ENCODE measurements around the gene LAGE3.

Gene LAGE3

DNA sequence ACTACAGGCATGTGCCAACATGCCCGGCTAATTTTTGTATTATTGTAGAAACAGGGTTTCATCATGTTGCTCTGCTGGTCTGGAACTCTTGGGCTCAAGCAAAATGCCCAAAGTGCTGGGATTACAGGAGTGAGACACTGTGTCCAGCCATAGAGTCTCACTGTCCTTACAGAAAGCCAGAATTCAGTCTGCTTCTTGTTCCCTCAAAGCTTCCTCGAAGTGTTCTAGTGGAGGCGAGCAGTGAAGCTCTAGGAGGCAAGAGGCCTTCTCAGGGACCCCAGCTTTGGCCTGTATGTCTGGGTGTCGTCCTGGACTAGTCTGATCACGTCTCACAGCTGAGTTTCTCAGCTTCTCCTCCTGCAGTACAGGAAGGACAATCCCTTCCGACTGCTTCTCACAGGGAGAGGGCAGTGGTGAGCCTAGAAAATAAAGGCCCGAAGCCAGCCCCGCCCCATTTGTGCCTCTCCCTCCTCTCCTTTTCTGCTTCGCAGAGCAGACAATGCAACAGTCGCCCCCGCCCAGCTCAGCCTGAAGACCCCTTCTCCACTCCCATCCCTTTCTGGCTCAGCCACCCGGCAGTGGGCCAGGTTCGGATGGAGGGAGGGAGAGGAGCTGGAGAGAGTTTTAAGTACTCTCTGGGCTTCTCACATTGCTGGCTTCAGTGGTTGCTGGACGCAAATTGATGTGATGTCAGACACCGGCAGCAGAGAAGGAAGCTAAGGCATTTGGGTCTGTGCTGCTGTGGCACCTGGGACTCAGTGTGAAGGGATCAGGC is 48.0 kb upstream of the LAGE3 start (continued):
- TF ChIP-seq ZSCAN23 (tag by site-specific recombination; IDR thresholded peaks at IDR 0.05) = no peak
- TF ChIP-seq, protein P1, sequence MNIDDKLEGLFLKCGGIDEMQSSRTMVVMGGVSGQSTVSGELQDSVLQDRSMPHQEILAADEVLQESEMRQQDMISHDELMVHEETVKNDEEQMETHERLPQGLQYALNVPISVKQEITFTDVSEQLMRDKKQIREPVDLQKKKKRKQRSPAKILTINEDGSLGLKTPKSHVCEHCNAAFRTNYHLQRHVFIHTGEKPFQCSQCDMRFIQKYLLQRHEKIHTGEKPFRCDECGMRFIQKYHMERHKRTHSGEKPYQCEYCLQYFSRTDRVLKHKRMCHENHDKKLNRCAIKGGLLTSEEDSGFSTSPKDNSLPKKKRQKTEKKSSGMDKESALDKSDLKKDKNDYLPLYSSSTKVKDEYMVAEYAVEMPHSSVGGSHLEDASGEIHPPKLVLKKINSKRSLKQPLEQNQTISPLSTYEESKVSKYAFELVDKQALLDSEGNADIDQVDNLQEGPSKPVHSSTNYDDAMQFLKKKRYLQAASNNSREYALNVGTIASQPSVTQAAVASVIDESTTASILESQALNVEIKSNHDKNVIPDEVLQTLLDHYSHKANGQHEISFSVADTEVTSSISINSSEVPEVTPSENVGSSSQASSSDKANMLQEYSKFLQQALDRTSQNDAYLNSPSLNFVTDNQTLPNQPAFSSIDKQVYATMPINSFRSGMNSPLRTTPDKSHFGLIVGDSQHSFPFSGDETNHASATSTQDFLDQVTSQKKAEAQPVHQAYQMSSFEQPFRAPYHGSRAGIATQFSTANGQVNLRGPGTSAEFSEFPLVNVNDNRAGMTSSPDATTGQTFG (tag by site-specific recombination; IDR thresholded peaks at IDR 0.05; ENCODE audit: borderline replicate concordance) = no peak
- peak; percentile 9; the same call in 1 of the 2 replicates for TF ChIP-seq ZSCAN30 (tag by site-specific recombination; IDR thresholded peaks at IDR 0.05)
- peak; percentile 97 for TF ChIP-seq ZNF394 (tag by site-specific recombination; IDR thresholded peaks at IDR 0.05; ENCODE audit: borderline replicate concordance)
- TF ChIP-seq GLIS2 (tag by site-specific recombination; IDR thresholded peaks at IDR 0.05) = no peak
- TF ChIP-seq KLF7 (tag by site-specific recombination; IDR thresholded peaks at IDR 0.05; ENCODE audit: borderline replicate concordance) = no peak
- no peak for TF ChIP-seq ZNF658 (tag by site-specific recombination; IDR thresholded peaks at IDR 0.05)
- no peak for TF ChIP-seq EGR2 (tag by site-specific recombination; IDR thresholded peaks at IDR 0.05; ENCODE audit: low read depth)
- no peak for TF ChIP-seq ZEB2 (tag by site-specific recombination; IDR thresholded peaks at IDR 0.05)
- no peak for TF ChIP-seq ZNF626 (tag by site-specific recombination; IDR thresholded peaks at IDR 0.05)
- no peak for TF ChIP-seq MEIS1 (CRISPR knock-in tag; IDR thresholded peaks at IDR 0.05; ENCODE audit: borderline replicate concordance)
- TF ChIP-seq, protein P2, sequence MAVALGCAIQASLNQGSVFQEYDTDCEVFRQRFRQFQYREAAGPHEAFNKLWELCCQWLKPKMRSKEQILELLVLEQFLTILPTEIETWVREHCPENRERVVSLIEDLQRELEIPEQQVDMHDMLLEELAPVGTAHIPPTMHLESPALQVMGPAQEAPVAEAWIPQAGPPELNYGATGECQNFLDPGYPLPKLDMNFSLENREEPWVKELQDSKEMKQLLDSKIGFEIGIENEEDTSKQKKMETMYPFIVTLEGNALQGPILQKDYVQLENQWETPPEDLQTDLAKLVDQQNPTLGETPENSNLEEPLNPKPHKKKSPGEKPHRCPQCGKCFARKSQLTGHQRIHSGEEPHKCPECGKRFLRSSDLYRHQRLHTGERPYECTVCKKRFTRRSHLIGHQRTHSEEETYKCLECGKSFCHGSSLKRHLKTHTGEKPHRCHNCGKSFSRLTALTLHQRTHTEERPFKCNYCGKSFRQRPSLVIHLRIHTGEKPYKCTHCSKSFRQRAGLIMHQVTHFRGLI (tag by site-specific recombination; IDR thresholded peaks at IDR 0.05) = no peak
- TF ChIP-seq, protein P3, sequence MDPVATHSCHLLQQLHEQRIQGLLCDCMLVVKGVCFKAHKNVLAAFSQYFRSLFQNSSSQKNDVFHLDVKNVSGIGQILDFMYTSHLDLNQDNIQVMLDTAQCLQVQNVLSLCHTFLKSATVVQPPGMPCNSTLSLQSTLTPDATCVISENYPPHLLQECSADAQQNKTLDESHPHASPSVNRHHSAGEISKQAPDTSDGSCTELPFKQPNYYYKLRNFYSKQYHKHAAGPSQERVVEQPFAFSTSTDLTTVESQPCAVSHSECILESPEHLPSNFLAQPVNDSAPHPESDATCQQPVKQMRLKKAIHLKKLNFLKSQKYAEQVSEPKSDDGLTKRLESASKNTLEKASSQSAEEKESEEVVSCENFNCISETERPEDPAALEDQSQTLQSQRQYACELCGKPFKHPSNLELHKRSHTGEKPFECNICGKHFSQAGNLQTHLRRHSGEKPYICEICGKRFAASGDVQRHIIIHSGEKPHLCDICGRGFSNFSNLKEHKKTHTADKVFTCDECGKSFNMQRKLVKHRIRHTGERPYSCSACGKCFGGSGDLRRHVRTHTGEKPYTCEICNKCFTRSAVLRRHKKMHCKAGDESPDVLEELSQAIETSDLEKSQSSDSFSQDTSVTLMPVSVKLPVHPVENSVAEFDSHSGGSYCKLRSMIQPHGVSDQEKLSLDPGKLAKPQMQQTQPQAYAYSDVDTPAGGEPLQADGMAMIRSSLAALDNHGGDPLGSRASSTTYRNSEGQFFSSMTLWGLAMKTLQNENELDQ (tag by site-specific recombination; IDR thresholded peaks at IDR 0.05; ENCODE audit: low read depth) = no peak
- no peak for TF ChIP-seq ZNF544 (tag by site-specific recombination; IDR thresholded peaks at IDR 0.05)
- TF ChIP-seq ZNF785 (tag by site-specific recombination; IDR thresholded peaks at IDR 0.05) = no peak
- no peak for TF ChIP-seq ZNF146 (tag by site-specific recombination; IDR thresholded peaks at IDR 0.05)
- TF ChIP-seq ZNF501 (tag by site-specific recombination; IDR thresholded peaks at IDR 0.05) = no peak
- no peak for TF ChIP-seq ZNF174 (tag by site-specific recombination; IDR thresholded peaks at IDR 0.05)
- TF ChIP-seq ZNF138 (tag by site-specific recombination; IDR thresholded peaks at IDR 0.05; ENCODE audit: borderline replicate concordance) = no peak
- TF ChIP-seq ZNF837 (tag by site-specific recombination; IDR thresholded peaks at IDR 0.05) = no peak
- TF ChIP-seq, protein P4, sequence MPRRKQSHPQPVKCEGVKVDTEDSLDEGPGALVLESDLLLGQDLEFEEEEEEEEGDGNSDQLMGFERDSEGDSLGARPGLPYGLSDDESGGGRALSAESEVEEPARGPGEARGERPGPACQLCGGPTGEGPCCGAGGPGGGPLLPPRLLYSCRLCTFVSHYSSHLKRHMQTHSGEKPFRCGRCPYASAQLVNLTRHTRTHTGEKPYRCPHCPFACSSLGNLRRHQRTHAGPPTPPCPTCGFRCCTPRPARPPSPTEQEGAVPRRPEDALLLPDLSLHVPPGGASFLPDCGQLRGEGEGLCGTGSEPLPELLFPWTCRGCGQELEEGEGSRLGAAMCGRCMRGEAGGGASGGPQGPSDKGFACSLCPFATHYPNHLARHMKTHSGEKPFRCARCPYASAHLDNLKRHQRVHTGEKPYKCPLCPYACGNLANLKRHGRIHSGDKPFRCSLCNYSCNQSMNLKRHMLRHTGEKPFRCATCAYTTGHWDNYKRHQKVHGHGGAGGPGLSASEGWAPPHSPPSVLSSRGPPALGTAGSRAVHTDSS (tag by site-specific recombination; IDR thresholded peaks at IDR 0.05) = no peak
- TF ChIP-seq ZFP3 (tag by site-specific recombination; IDR thresholded peaks at IDR 0.05; ENCODE audit: low read depth) = no peak
- no peak for TF ChIP-seq ZNF112 (tag by site-specific recombination; IDR thresholded peaks at IDR 0.05)
- TF ChIP-seq ZNF561 (tag by site-specific recombination; IDR thresholded peaks at IDR 0.05; ENCODE audit: borderline replicate concordance) = peak; percentile 32; the same call in 1 of the 2 replicates
- peak; percentile 62; the same call in 1 of the 2 replicates for TF ChIP-seq ZNF366 (tag by site-specific recombination; conservative IDR thresholded peaks at IDR 0.05)
- TF ChIP-seq FEZF1 (tag by site-specific recombination; IDR thresholded peaks at IDR 0.05) = no peak
- TF ChIP-seq, protein P5, sequence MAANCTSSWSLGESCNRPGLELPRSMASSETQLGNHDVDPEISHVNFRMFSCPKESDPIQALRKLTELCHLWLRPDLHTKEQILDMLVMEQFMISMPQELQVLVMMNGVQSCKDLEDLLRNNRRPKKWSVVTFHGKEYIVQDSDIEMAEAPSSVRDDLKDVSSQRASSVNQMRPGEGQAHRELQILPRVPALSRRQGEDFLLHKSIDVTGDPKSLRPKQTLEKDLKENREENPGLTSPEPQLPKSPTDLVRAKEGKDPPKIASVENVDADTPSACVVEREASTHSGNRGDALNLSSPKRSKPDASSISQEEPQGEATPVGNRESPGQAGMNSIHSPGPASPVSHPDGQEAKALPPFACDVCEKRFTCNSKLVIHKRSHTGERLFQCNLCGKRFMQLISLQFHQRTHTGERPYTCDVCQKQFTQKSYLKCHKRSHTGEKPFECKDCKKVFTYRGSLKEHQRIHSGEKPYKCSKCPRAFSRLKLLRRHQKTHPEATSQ (tag by site-specific recombination; IDR thresholded peaks at IDR 0.05) = no peak
- TF ChIP-seq SP2 (tag by site-specific recombination; IDR thresholded peaks at IDR 0.05) = no peak
- peak; percentile 42; the same call in 1 of the 2 replicates for TF ChIP-seq KLF9 (tag by site-specific recombination; IDR thresholded peaks at IDR 0.05; ENCODE audit: low read depth)
- TF ChIP-seq, protein P6, sequence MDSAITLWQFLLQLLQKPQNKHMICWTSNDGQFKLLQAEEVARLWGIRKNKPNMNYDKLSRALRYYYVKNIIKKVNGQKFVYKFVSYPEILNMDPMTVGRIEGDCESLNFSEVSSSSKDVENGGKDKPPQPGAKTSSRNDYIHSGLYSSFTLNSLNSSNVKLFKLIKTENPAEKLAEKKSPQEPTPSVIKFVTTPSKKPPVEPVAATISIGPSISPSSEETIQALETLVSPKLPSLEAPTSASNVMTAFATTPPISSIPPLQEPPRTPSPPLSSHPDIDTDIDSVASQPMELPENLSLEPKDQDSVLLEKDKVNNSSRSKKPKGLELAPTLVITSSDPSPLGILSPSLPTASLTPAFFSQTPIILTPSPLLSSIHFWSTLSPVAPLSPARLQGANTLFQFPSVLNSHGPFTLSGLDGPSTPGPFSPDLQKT (IDR thresholded peaks at IDR 0.05; ENCODE audit: borderline replicate concordance, low read depth, low read length) = no peak

Data from HEK293 (cell line).